HG02763 (cell line): Measurements from ENCODE around the gene RFTN1.
"Not testable (repeated sequence)": the region's sequence is repeated elsewhere in the genome, so short reads cannot be mapped to it uniquely, and the experiment has no call there.

Experiments used
- ATAC-seq: cut with Tn5 transposase; IDR thresholded peaks from one replicate; pipeline ENCODE4 v1.9.1; 2021; ENCODE audit warnings: mild to moderate bottlenecking, moderate library complexity; ENCODE audit not compliant: unreplicated experiment

The RFTN1 gene

GRCh38 chr3:16489326-16490061 is 24.0 kb downstream of the RFTN1 start:
- ATAC-seq = not testable (repeated sequence)

- ATAC-seq = no peak
Measured at GRCh38 chr3:16488637-16489036, 24.9 kb downstream of the RFTN1 start.

- ATAC-seq = no peak
Measured at GRCh38 chr3:16487511-16488175, 25.9 kb downstream of the RFTN1 start.

GRCh38 chr3:16486951-16487480 is 26.5 kb downstream of the RFTN1 start:
- no peak for ATAC-seq

GRCh38 chr3:16486201-16486600 is 27.3 kb downstream of the RFTN1 start:
- no peak for ATAC-seq

- no peak for ATAC-seq
Measured at GRCh38 chr3:16485395-16485992, 28.0 kb downstream of the RFTN1 start.

GRCh38 chr3:16484984-16485383 is 28.5 kb downstream of the RFTN1 start:
- no peak for ATAC-seq

GRCh38 chr3:16484216-16484615 is 29.3 kb downstream of the RFTN1 start:
- ATAC-seq = no peak

GRCh38 chr3:16482770-16483531 is 30.5 kb downstream of the RFTN1 start:
- peak; percentile 49 for ATAC-seq

- ATAC-seq = peak; percentile 10
Measured at GRCh38 chr3:16482194-16482769, 31.2 kb downstream of the RFTN1 start.

- no peak for ATAC-seq
Measured at GRCh38 chr3:16481546-16481897, 32.0 kb downstream of the RFTN1 start.

- no peak for ATAC-seq
Measured at GRCh38 chr3:16480861-16481545, 32.5 kb downstream of the RFTN1 start.

- ATAC-seq = no peak
Measured at GRCh38 chr3:16478516-16478915, 35.0 kb downstream of the RFTN1 start.

- ATAC-seq = no peak
Measured at GRCh38 chr3:16477521-16477920, 36.0 kb downstream of the RFTN1 start.

- ATAC-seq = no peak
Measured at GRCh38 chr3:16477056-16477455, 36.4 kb downstream of the RFTN1 start.

GRCh38 chr3:16476636-16477035 is 36.9 kb downstream of the RFTN1 start:
- ATAC-seq = no peak

GRCh38 chr3:16475766-16476165 is 37.7 kb downstream of the RFTN1 start:
- ATAC-seq = no peak

- no peak for ATAC-seq
Measured at GRCh38 chr3:16474920-16475319, 38.6 kb downstream of the RFTN1 start.

GRCh38 chr3:16474216-16474615 is 39.3 kb downstream of the RFTN1 start:
- no peak for ATAC-seq

GRCh38 chr3:16472593-16472992 is 40.9 kb downstream of the RFTN1 start:
- no peak for ATAC-seq
